OCI-LY1 (cell line): ENCODE results near the gene ZNF804B.

Source experiments
- H2AFZ ChIP-seq: fragments of 200-600 bp; sonication (generic), shearing (Covaris generic); 2 replicates; pipeline ENCODE4 v1.6.0; 2014; ENCODE audit warnings: antibody characterized with exemption, mild to moderate bottlenecking, low read length
- H3F3A ChIP-seq: fragments of 200-600 bp; sonication (generic), shearing (Covaris generic); 2 replicates; pipeline ENCODE4 v1.6.0; 2014; ENCODE audit warnings: mild to moderate bottlenecking, antibody characterized with exemption, low read length, moderate library complexity; ENCODE audit not compliant: insufficient read depth
- H3K27ac ChIP-seq: fragments of 200-600 bp; sonication (generic); 2 replicates; pipeline ENCODE4 v1.5.1; 2014; ENCODE audit warnings: low read length, mixed run types, mild to moderate bottlenecking, low read depth; ENCODE audit not compliant: poor library complexity, severe bottlenecking
- H3K27me3 ChIP-seq: fragments of 200-600 bp; sonication (generic); 2 replicates; pipeline ENCODE4 v1.6.0; 2014; ENCODE audit warnings: antibody characterized with exemption, mild to moderate bottlenecking, low read length, moderate library complexity; ENCODE audit not compliant: insufficient read depth
- H3K36me3 ChIP-seq: fragments of 200-600 bp; sonication (generic); 2 replicates; pipeline ENCODE4 v1.6.1; 2014; ENCODE audit warnings: mild to moderate bottlenecking, antibody characterized with exemption, low read length, moderate library complexity, mixed read lengths; ENCODE audit not compliant: insufficient read depth
- H3K4me1 ChIP-seq: fragments of 200-600 bp; sonication (generic); 2 replicates; pipeline ENCODE4 v1.5.1; 2014; ENCODE audit warnings: mild to moderate bottlenecking, low read length, moderate library complexity; ENCODE audit not compliant: insufficient read depth, severe bottlenecking
- H3K4me2 ChIP-seq: fragments of 200-600 bp; sonication (generic), shearing (Covaris generic); 2 replicates; pipeline ENCODE4 v1.6.1; 2014; ENCODE audit warnings: low read length
- H3K4me3 ChIP-seq: fragments of 200-600 bp; sonication (generic); 2 replicates; pipeline ENCODE4 v1.5.1; 2014; ENCODE audit warnings: low read length, low read depth, mild to moderate bottlenecking, mixed read lengths; ENCODE audit not compliant: poor library complexity, severe bottlenecking
- H3K79me2 ChIP-seq: fragments of 200-600 bp; shearing (Covaris generic); 2 replicates; pipeline ENCODE4 v1.6.1; 2016; ENCODE audit warnings: mixed run types, low read length, mixed read lengths; ENCODE audit not compliant: insufficient read depth
- H3K9ac ChIP-seq: fragments of 200-600 bp; sonication (generic), shearing (Covaris generic); 2 replicates; pipeline ENCODE4 v1.6.1; 2014; ENCODE audit warnings: mild to moderate bottlenecking, low read length, mixed read lengths
- H3K9me2 ChIP-seq: fragments of 200-600 bp; sonication (generic), shearing (Covaris generic); 2 replicates; pipeline ENCODE4 v1.6.1; 2014; ENCODE audit warnings: low read depth, mild to moderate bottlenecking, low read length, mixed read lengths
- H3K9me3 ChIP-seq: fragments of 200-600 bp; shearing (Covaris generic); 2 replicates; pipeline ENCODE4 v1.6.1; 2014; ENCODE audit warnings: low read length, mixed read lengths
- H4K20me1 ChIP-seq: fragments of 200-600 bp; sonication (generic), shearing (Covaris generic); 2 replicates; pipeline ENCODE4 v1.6.0; 2016; ENCODE audit warnings: mild to moderate bottlenecking, low read length; ENCODE audit not compliant: insufficient read depth
- EZH2 ChIP-seq: fragments of 200-600 bp; sonication (generic), shearing (Covaris generic); IDR thresholded peaks from 2 replicates; pipeline ENCODE4 v1.8.0; 2017; ENCODE audit warnings: borderline replicate concordance, mixed run types, mild to moderate bottlenecking, antibody characterized with exemption, low read length, moderate library complexity, mixed read lengths
- TF ChIP-seq, protein P1 (sequence below): fragments of 200-600 bp; sonication (generic), shearing (Covaris generic); IDR thresholded peaks from 2 replicates; pipeline ENCODE4 v1.5.1; 2017; ENCODE audit warnings: mild to moderate bottlenecking, antibody characterized with exemption, low read length, moderate library complexity, mixed read lengths

The ZNF804B gene

DNA sequence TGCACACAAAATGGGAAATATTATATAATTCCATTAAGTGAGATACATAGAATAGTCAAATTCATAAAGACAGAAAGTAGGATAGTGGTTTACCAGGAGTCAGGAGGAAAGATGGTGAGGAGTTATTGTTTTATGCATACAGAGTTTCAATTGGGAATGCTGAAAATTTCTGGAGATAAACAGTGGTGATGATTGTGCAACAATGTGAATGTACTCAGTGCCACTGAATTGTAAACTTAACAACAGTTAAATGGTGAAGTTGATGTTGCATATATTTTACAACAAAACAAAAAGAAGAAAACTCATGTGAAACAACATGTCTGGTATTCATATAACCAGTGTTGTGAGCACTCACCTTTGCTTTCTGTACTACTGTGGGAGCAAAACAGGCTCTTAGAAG is 204.9 kb downstream of the ZNF804B start:
- TF ChIP-seq EZH2: no peak
- TF ChIP-seq, protein P1, sequence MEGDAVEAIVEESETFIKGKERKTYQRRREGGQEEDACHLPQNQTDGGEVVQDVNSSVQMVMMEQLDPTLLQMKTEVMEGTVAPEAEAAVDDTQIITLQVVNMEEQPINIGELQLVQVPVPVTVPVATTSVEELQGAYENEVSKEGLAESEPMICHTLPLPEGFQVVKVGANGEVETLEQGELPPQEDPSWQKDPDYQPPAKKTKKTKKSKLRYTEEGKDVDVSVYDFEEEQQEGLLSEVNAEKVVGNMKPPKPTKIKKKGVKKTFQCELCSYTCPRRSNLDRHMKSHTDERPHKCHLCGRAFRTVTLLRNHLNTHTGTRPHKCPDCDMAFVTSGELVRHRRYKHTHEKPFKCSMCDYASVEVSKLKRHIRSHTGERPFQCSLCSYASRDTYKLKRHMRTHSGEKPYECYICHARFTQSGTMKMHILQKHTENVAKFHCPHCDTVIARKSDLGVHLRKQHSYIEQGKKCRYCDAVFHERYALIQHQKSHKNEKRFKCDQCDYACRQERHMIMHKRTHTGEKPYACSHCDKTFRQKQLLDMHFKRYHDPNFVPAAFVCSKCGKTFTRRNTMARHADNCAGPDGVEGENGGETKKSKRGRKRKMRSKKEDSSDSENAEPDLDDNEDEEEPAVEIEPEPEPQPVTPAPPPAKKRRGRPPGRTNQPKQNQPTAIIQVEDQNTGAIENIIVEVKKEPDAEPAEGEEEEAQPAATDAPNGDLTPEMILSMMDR: no peak
- Histone ChIP-seq H3K9ac (no peak overlapping the region), H2AFZ (no peak overlapping the region), H3K79me2 (no peaks in the 10 kb centered on the region), H3K27me3 (no peaks in the 10 kb centered on the region), H3K4me2 (no peak overlapping the region), H4K20me1 (no peaks in the 10 kb centered on the region), H3K9me3 (no peaks in the 10 kb centered on the region), H3K9me2 (no peaks in the 10 kb centered on the region), H3K36me3 (no peaks in the 10 kb centered on the region), H3K4me1 (no peaks in the 10 kb centered on the region), H3K27ac (no peak overlapping the region), H3K4me3 (no peak overlapping the region), H3F3A (no peaks in the 10 kb centered on the region)

DNA sequence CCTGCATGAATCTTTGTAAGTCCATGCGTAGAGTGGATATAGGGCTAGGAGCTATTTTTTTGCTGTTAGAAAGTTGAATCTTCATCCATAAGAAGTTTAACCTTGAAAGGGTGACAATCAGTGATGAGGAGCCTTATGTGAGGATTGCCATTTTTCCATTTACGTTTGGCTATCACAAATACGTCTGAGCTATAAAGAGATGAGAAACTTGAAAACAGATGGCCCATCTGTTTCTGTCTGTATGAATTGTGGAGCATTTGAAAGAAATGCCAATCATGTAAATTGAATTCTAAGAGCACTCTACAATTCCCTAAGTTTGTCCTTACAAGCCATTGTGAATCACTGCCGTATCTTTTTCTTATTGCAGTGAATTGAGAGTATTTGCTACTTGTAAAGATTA is 205.9 kb downstream of the ZNF804B start:
- no peak overlapping the region for H3K4me2 ChIP-seq
- TF ChIP-seq, protein P1: no peak
- no peak for TF ChIP-seq EZH2

DNA sequence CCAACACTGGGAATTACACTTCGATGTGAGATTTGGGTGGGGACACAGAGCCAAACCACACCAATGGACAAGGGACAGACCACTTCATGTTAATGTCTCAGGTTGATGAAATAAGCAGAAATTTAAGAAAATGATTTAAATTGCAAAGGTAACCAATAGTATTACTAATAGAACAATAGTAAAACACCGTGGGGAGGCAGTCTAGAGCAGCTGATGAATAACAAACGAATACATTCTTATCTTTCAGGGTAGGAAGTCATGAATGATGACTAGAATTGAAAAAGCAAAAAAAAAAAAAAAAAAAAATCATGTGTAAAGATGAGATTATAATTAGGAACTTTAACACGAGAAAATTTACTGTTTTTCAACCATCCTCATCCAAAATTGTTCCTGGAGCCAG is 207.9 kb downstream of the ZNF804B start:
- H2AFZ ChIP-seq: no peak overlapping the region
- H3K79me2 ChIP-seq: no peaks in the 10 kb centered on the region
- no peak for TF ChIP-seq EZH2
- TF ChIP-seq, protein P1: no peak
- H3K27ac ChIP-seq: no peak overlapping the region
- H3K9me3 ChIP-seq: no peaks in the 10 kb centered on the region
- H3K27me3 ChIP-seq: no peaks in the 10 kb centered on the region
- no peaks in the 10 kb centered on the region for H3K36me3 ChIP-seq
- H3K4me2 ChIP-seq: no peak overlapping the region
- no peaks in the 10 kb centered on the region for H4K20me1 ChIP-seq
- no peaks in the 10 kb centered on the region for H3K9me2 ChIP-seq
- no peaks in the 10 kb centered on the region for H3K4me1 ChIP-seq
- no peaks in the 10 kb centered on the region for H3F3A ChIP-seq
- no peak overlapping the region for H3K4me3 ChIP-seq
- H3K9ac ChIP-seq: no peak overlapping the region

More for the DNA sequence above, 205.9 kb downstream of the ZNF804B start:
- Histone ChIP-seq H4K20me1 (no peaks in the 10 kb centered on the region), H3K79me2 (no peaks in the 10 kb centered on the region), H3K9ac (no peak overlapping the region), H3K9me2 (no peaks in the 10 kb centered on the region), H3K36me3 (no peaks in the 10 kb centered on the region), H3K9me3 (no peaks in the 10 kb centered on the region), H3K4me3 (no peak overlapping the region), H3F3A (no peaks in the 10 kb centered on the region), H3K27me3 (no peaks in the 10 kb centered on the region), H2AFZ (no peak overlapping the region), H3K4me1 (no peaks in the 10 kb centered on the region), H3K27ac (no peak overlapping the region)
